ENCODE data around the gene ZNF446.

- TF ChIP-seq CTCF (IDR thresholded peaks at IDR 0.05; ENCODE audit: low read length) = no peak
- no peak for TF ChIP-seq EZH2 (IDR thresholded peaks at IDR 0.05; ENCODE audit: borderline replicate concordance, low read length)
Observed at GRCh38 chr19:58439576-58440554, 36.3 kb upstream of the ZNF446 start, which contains the start of gene ZNF132.

Data from OCI-LY1 (cell line).